Activated naive CD8-positive, alpha-beta T cell (primary cell): Measurements from ENCODE around the gene IFNL3.
"Not testable (repeated sequence)": the region's sequence is repeated elsewhere in the genome, so short reads cannot be mapped to it uniquely, and the experiment has no call there.

Experiments used
- H3K27ac Mint-ChIP-seq: one replicate; pipeline ENCODE4 v1.8.0; 2021; ENCODE audit warnings: mixed read lengths
- H3K27me3 Mint-ChIP-seq: one replicate; pipeline ENCODE4 v1.8.0; 2021; ENCODE audit warnings: mixed read lengths
- H3K36me3 Mint-ChIP-seq: one replicate; pipeline ENCODE4 v1.8.0; 2021; ENCODE audit warnings: mixed read lengths
- H3K4me1 Mint-ChIP-seq: one replicate; pipeline ENCODE4 v1.8.0; 2021; ENCODE audit warnings: low read depth, mixed read lengths
- H3K4me3 Mint-ChIP-seq: one replicate; pipeline ENCODE4 v1.8.0; 2021; ENCODE audit warnings: mild to moderate bottlenecking, mixed read lengths
- H3K9me3 Mint-ChIP-seq: one replicate; pipeline ENCODE4 v1.8.0; 2021; ENCODE audit warnings: low read depth, mixed read lengths

Gene IFNL3

DNA sequence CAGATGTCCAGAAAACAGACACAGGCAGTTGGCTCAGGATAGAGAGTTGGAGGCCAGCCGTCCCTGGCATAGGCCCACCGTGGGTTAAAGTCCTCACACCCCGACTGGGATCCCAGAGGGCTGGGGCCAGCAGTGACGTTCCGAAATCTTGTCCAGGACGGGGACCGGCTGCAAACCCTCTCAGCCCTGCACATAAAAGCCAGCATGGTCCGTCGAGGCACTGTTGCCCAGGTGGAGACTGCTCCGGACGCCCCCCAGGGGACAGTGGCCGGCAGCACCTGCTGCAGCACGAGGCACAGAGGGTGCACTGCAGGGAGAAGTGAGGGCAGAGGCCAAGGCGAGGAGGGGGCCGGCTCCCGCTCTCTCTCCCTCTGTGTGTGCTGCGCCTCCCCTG lies 19.1 kb upstream of the IFNL3 start:
- Mint-ChIP-seq H3K4me3 (peak overlapping the region; percentile 32), H3K4me1 (peaks cover 6% of the 10 kb centered on the region), H3K9me3 (no peaks in the 10 kb centered on the region), H3K27me3 (peaks cover 13% of the 10 kb centered on the region), H3K36me3 (no peaks in the 10 kb centered on the region), H3K27ac (no peak overlapping the region)

DNA sequence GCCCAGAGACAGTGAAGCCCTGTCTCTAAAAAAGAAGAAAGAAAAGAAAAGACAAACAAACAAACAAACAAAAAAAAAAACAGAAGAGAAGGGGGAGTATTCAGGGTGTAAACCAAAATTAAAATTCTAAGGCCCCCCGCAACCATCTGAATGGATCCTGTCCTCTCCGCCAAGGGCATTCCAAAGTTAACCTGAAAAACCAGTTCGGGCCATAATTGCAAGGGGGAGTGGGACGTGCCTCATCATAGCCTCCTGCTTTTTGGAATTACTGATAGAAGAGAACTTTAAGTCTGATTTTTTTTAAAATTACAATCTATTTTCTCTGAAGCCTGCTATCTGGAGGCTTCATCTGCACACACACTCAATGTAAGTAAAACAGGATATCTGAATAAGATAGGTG lies 17.7 kb upstream of the IFNL3 start:
- H3K36me3 Mint-ChIP-seq: no peaks in the 10 kb centered on the region
- no peaks in the 10 kb centered on the region for H3K9me3 Mint-ChIP-seq
- H3K4me1 Mint-ChIP-seq: peaks cover 6% of the 10 kb centered on the region
- peaks cover 13% of the 10 kb centered on the region for H3K27me3 Mint-ChIP-seq
- H3K27ac Mint-ChIP-seq: no peak overlapping the region
- H3K4me3 Mint-ChIP-seq: no peak overlapping the region

DNA sequence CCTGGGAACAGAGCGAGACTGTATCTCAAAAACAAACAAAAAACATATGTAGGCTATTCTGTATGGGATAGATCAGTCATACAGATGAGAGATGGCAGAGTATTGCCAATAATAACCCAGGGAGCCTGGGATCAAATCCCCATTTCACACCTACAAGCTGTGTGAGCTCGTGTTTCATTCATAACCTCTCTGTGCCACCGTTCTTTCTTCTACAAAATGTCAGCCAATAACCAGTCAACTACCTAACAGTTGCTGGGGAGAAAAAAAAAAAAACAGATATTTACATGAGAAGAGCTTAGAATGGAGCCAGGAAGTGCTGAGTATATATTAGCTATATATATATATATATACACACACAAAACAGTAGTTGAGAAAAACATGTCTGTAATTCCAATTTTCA lies 16.9 kb upstream of the IFNL3 start:
- no peak overlapping the region for H3K4me3 Mint-ChIP-seq
- peaks cover 15% of the 10 kb centered on the region for H3K27me3 Mint-ChIP-seq
- H3K36me3 Mint-ChIP-seq: no peaks in the 10 kb centered on the region
- H3K9me3 Mint-ChIP-seq: no peaks in the 10 kb centered on the region
- H3K4me1 Mint-ChIP-seq: peaks cover 6% of the 10 kb centered on the region
- H3K27ac Mint-ChIP-seq: no peak overlapping the region

DNA sequence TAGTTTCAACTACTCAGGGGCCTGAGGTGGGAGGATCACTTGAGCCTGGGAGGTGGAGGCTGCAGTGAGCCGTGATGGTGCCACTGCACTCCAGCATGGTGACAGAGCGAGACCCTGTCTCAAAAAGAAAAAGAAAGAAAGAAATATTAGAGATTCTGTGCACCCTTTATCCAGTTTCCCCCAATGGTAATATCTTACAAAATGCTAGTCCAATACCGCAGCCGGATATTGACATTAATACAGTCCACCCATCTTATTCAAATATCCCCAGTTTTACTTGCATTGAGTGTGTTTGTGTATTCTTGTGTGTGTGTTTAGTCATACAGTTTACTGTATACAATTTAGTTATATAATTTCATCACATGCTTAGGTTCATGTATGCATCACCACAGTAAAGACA lies 12.4 kb upstream of the IFNL3 start:
- Mint-ChIP-seq H3K36me3 (no peaks in the 10 kb centered on the region), H3K27me3 (peaks cover 4% of the 10 kb centered on the region), H3K4me3 (no peak overlapping the region), H3K4me1 (no peaks in the 10 kb centered on the region), H3K27ac (no peak overlapping the region), H3K9me3 (no peaks in the 10 kb centered on the region)

DNA sequence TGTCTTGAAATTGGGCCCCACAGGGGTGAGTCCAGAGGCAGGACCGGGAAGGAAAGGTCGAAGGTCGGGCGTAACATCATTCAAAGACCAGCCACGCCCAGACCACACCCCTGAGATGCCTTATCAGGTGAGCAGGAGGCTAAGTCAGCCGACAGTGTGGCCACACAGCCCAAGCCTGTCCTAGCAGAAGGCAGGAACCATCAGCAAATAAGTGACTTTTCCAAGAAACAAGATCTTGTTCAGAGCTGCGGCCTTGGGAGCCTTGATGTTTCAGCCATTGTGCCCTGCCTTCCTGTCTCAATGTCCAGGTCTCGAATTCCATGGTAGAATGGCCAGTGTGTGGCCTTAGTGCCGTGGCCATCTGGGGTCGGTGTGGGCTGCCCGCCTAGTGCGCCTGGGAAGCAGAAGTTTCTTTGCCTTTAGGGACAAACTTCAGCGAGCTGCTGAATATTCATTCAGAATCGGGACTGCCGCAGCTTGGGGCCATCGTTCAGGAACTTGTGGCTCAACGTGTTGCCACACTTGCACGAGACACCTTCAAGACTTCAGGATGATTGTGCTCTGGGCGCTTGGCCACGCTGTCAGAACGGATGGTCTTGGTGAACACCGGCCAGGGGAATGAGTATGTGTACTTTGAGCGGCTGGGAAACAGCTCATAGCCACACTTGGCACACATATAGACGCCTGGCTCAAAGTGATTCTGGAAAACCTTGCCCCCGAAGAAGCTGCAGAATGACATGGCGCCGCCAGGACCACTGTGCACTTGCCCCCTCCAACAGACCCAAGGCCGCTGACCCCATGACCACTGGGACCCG lies 9.9 kb upstream of the IFNL3 start:
- no peaks in the 10 kb centered on the region for H3K36me3 Mint-ChIP-seq
- no peak overlapping the region for H3K4me3 Mint-ChIP-seq
- peaks cover 2% of the 10 kb centered on the region for H3K4me1 Mint-ChIP-seq
- H3K27ac Mint-ChIP-seq: no peak overlapping the region
- peaks cover 2% of the 10 kb centered on the region for H3K27me3 Mint-ChIP-seq
- H3K9me3 Mint-ChIP-seq: no peaks in the 10 kb centered on the region

DNA sequence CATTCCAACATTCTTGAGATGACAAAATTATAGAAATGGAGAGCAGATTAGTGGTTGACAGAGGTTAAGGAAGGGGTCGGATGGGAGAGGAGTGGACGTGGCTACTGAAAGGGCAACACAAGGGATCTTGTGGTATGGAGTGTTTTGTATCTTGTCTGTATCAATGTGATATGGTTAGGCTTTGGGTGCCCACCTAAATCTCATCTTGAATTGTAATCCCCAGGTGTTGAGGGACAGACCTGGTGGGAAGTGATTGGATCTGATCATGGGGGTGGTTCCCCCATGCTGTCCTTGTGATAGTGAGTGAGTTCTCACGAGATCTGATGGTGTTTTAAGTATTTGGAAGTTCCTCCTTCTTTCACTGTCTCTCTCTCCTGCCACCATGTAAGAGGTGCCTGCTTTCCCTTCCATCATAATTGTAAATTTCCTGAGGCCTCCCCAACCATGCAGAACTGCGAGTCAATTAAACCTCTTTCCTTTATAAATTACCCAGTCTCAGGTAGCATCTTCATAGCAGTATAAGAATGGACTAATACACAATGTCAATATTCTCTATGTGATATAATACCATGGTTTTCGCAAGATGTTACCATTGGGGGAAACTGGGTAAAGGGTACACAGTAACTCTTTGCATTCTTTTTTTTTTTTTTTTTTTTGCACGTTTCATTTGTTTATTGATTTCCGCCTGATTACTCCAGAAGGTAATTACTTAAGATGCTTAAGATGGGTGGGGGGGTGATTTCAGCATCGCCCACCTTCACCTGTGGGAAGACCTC lies 8.8 kb upstream of the IFNL3 start:
- H3K4me3 Mint-ChIP-seq: no peak overlapping the region
- H3K27ac Mint-ChIP-seq: no peak overlapping the region
- peaks cover 2% of the 10 kb centered on the region for H3K4me1 Mint-ChIP-seq

DNA sequence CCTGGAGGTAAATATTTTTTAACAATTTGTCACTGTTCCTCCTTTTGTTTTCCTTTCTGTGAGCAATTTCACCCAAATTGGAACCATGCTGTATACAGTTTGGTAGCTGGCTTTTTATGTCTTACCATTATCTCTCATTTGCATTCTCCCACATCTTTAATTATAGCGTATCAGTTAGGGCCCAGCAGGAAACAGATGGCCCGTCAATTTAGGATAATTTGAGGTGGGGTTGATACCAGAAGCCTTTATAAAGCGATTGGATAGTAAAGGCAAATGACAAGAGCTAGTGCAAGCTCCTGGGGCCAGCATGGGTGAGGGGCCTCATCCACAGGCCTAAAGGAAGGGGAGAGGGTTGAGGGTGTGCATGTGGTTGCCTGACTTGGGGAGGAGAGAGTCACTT lies 7.7 kb upstream of the IFNL3 start:
- Mint-ChIP-seq H3K27me3 (peaks cover 4% of the 10 kb centered on the region), H3K27ac (no peak overlapping the region), H3K4me1 (peaks cover 2% of the 10 kb centered on the region), H3K9me3 (no peaks in the 10 kb centered on the region), H3K36me3 (no peaks in the 10 kb centered on the region), H3K4me3 (no peak overlapping the region)

More for the DNA sequence above, 8.8 kb upstream of the IFNL3 start:
- H3K9me3 Mint-ChIP-seq: no peaks in the 10 kb centered on the region
- H3K36me3 Mint-ChIP-seq: no peaks in the 10 kb centered on the region
- H3K27me3 Mint-ChIP-seq: peaks cover 4% of the 10 kb centered on the region

DNA sequence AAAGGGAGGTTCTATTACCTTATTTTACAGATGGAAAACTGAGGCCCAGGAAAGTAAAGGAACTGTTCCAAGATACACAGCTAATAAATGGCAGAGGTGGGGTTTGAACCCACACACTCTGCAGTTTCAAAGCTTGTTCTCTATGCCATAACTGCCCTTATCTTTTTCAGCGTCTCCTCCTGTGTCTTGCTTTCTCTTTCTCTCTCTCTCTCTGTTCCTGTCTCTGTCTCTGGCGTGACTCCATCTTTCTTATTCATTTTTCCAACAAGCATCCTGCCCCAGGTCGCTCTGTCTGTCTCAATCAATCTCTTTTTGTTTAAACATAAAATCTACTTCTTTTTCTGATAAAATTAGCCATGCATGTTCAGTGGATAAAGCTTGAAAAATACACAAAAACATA lies 7.0 kb upstream of the IFNL3 start:
- peaks cover 4% of the 10 kb centered on the region for H3K4me1 Mint-ChIP-seq
- H3K4me3 Mint-ChIP-seq: no peak overlapping the region
- no peak overlapping the region for H3K27ac Mint-ChIP-seq
- H3K36me3 Mint-ChIP-seq: no peaks in the 10 kb centered on the region
- no peaks in the 10 kb centered on the region for H3K9me3 Mint-ChIP-seq
- H3K27me3 Mint-ChIP-seq: peaks cover 1% of the 10 kb centered on the region

DNA sequence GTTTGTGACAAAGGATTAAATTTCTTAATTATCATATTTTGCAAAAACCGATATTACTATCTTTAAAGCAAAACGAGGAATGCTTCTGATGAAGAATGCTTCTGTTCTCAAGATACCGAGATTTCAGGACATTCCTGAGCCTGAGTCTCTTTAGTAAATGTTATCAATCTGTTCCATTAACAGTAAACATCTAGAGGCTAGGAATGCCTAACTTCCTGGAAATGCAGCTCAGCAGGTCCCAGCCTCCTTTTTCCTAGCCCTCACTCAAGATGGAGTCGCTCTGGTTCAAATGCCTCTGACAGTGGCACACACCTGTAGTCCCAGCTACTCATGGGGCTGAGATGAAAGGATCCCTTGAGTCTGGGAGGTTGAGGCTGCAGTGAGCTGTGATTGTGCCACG lies 6.3 kb upstream of the IFNL3 start:
- no peaks in the 10 kb centered on the region for H3K9me3 Mint-ChIP-seq
- peaks cover 4% of the 10 kb centered on the region for H3K4me1 Mint-ChIP-seq
- H3K4me3 Mint-ChIP-seq: no peak overlapping the region
- H3K27me3 Mint-ChIP-seq: peaks cover 1% of the 10 kb centered on the region
- H3K27ac Mint-ChIP-seq: no peak overlapping the region
- no peaks in the 10 kb centered on the region for H3K36me3 Mint-ChIP-seq

DNA sequence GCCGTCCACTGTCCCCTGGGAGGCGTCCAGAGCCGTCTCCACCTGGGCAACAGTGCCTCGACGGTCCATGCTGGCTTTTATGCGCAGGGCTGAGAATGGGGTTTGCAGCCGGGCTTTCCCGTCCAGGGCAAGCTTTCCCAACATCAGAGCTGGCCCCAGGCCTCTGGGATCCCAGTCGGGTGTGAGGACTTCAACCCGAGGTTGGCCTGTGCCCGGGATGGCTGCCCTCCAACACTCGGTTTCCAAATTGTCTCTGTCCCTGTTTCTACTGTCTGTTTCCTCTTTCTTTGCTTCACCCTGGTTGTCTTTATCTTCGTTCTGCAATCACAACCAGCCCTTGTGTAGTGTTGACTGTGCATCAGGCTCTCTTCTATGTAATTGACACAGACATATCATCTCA lies 4.0 kb upstream of the IFNL3 start, which contains the start of gene IFNL4:
Gene IFNL4, minus strand, starts transcription at position 51 of the 400 bp plus-strand sequence.
- no peak within 1 kb of the TSS for H3K27ac Mint-ChIP-seq

DNA sequence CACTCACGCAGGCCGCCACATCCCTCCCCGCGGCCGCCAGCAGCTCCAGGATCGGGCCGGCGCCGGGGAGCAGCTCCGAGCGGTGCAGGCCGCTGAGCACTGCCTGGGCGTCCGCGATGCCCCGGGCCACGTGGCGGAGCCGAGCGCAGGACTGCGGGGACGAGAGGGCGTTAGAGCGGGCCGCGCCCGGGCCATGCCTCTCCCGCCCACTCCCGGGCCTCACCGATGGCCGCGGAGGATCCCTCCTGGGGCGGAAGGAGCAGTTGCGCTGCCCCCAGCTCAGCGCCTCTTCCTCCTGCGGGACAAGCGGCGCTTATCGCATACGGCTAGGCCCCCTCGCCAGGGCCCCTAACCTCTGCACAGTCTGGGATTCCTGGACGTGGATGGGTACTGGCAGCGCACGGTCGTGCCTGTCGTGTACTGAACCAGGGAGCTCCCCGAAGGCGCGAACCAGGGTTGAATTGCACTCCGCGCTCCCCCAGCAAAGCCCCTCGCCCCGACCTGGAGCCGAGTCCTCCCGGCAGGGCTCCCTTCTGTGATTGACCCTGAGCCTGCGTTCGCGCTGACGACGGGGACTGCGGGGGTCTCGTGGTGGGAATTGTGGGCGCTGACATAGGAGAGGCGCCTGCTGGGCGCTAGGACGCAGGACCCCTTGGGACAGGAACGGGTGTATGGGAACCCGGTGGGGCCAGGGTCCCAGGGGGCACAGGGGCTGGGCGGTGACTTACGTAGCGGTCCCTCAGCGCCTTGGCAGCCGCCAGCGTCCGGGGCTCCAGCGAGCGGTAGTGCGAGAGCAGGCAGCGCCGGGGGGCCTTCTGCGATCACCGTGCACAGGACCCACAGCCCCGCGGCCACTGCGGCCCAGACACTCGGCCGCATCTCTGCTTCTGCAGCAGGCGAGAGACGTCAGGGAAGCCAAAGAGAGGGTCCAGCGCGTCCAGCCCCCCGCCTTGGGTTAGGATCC lies 3.2 kb upstream of the IFNL3 start:
- H3K4me1 Mint-ChIP-seq: peaks cover 4% of the 10 kb centered on the region
- peaks cover 1% of the 10 kb centered on the region for H3K27me3 Mint-ChIP-seq
- no peaks in the 10 kb centered on the region for H3K9me3 Mint-ChIP-seq
- no peak overlapping the region for H3K27ac Mint-ChIP-seq
- no peak overlapping the region for H3K4me3 Mint-ChIP-seq
- no peaks in the 10 kb centered on the region for H3K36me3 Mint-ChIP-seq

More for the DNA sequence above, 4.0 kb upstream of the IFNL3 start, which contains the start of gene IFNL4:
- no peaks in the 10 kb centered on the region for H3K36me3 Mint-ChIP-seq
- H3K27me3 Mint-ChIP-seq: peaks cover 1% of the 10 kb centered on the region
- H3K4me1 Mint-ChIP-seq: peaks cover 4% of the 10 kb centered on the region
- H3K4me3 Mint-ChIP-seq: no peak within 1 kb of the TSS
- H3K9me3 Mint-ChIP-seq: no peaks in the 10 kb centered on the region

DNA sequence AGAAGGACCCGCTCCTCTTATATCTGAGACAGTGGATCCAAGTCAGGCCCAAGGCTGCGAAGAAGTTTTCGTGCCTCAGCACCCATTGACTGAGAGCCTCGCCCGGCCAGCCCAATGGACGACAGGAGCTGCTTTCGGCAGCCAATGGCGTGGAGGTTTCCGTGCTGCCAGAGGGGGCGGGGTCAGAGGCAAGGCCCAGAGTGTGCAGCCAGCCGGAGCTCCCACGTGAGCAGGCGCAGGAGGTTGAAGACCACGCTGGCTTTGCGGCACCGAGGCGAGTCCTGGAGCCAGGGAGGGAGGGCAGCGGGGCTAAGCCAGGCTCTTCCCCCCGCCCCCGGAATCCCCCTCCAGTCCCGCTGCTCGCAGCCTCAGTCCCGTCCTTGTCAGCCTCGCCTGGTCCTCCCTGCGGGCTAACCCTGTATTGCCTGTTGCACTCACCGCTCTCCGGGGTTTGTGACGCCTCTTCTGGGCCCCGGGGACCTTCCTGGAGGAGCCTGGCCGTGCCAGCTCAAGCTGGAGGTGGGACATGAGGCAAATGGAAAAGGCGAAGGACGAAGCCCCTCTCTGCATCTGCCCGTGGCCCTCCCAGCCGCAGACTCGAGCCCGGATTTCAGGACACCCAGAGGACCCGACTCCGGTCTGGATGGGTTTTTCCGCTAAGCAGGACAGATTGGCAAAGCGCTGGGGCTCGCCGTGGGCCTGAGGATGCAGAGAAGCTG lies 2.3 kb upstream of the IFNL3 start:
- no peaks in the 10 kb centered on the region for H3K36me3 Mint-ChIP-seq
- H3K27ac Mint-ChIP-seq: no peak overlapping the region
- no peaks in the 10 kb centered on the region for H3K9me3 Mint-ChIP-seq
- H3K27me3 Mint-ChIP-seq: peaks cover 1% of the 10 kb centered on the region
- peaks cover 4% of the 10 kb centered on the region for H3K4me1 Mint-ChIP-seq
- H3K4me3 Mint-ChIP-seq: peak overlapping the region; percentile 58

DNA sequence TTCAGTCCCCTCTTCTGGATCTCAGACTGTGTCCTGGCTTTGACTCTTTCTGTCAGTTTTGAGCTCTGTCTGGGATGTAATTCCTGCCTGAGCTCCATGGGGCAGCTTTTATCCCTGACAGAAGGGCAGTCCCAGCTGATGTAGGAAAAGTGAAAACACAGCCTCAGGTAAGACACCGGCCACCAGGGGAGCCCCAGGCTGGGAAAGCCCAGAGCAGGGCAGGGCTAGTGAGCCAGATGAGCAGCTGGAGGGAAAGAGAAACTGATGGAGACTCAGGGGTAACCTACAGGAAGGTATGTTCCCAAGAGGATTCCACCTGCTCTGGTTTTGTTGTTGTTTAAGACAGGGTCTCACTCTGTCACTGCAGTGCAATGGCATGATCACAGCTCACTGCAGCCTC lies 360 bp upstream of the IFNL3 start:
- H3K36me3 Mint-ChIP-seq, H3K4me1 Mint-ChIP-seq, H3K4me3 Mint-ChIP-seq, H3K27ac Mint-ChIP-seq, H3K9me3 Mint-ChIP-seq, H3K27me3 Mint-ChIP-seq: not testable (repeated sequence)

DNA sequence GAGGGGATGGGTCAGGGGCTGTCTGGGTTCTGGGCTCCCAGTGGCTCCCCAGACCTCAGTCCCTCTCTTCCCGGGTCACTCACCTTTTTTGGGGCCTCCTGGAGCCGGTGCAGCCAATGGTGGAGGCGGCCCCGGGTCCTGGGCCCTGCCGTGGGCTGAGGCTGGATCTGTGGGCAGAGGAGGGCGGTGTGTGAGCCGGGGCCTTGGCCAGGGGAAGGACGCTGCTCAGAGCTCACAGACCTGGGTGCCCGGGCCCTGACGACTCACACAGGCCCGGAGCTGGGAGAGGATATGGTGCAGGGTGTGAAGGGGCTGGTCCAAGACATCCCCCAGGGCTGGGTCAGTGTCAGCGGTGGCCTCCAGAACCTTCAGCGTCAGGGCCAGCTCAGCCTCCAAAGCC lies 1.1 kb downstream of the IFNL3 start:
- not testable (repeated sequence) for H3K27me3 Mint-ChIP-seq, H3K4me1 Mint-ChIP-seq, H3K36me3 Mint-ChIP-seq, H3K4me3 Mint-ChIP-seq, H3K9me3 Mint-ChIP-seq, H3K27ac Mint-ChIP-seq
